Measurements from ENCODE around the gene PCLAF. TPM values are rescaled to one million over a fixed set of nuclear protein-coding genes. Genes with fewer than 3 reads are reported as not detected.

Gene PCLAF
- total and polyA plus RNA-seq, 2 of the 8 experiments (the other 6 are each of a cell fraction or from before 2014, with no cell fraction given), result 76.2 to 124 TPM

DNA sequence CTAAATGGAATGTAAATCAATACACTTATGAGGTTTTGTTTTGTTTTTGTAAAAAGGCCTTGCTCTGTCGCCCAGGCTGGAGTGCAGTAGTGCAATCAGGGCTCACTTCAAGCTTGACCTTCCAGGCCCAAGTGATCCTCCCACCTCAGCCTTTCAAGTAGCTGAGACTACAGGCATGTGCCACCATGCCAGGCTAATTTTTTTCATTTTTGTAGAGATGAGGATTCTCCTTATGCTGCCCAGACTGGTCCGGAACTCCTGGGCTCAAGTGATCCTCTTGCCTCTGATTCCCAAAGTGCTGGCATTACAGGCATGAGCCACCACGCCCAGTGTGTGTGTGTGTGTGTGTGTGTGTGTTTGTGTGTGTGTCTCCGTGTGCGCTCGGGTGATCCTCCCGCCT lies 5.0 kb upstream of the PCLAF start (continued):
- TF ChIP-seq BCL11A (IDR thresholded peaks at IDR 0.05; ENCODE audit: low read depth in 2 of 2, low read length in 2 of 2) (no peak), TAF7 (optimal IDR thresholded peaks at IDR 0.05; ENCODE audit: borderline replicate concordance, low read depth, low read length) (no peak)

Data from H1 (cell line).